GM18858 (cell line): ENCODE results near the gene C1orf116.

ENCODE experiments used
- ATAC-seq: cut with Tn5 transposase; IDR thresholded peaks from one replicate; pipeline ENCODE4 v1.9.1; 2021; ENCODE audit not compliant: unreplicated experiment

Gene C1orf116

DNA sequence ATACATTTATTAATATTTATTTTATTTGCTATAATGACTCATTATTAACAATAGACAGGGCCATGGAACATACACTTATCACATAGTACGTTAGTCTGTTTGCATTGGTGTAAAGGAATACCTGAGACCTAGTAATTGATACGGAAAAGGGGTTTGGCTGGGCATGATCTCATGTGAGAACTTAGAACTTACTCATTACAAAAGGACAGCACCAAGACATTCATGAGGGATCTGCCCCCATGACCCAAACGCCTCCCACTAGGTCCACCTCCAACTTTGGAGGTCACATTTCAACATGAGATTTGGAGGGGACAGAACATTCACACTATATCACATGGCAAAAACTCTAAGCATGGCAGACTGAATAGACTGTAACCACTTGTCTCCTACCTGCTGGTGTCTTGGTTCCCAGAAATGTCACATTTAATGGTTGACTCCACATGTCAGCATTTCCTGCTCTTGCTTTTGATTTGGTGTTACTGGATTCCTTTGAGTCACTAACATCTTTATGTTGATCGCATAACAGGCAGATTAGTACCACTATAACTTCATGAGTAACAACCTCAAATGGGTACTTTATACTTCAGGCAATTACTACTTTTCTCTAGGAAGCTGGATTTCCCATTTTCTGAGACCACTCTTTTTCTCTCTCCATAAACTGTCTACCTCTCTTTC is 3.5 kb upstream of the C1orf116 start:
- no peak for ATAC-seq

- ATAC-seq, result no peak
These were observed 2.4 kb upstream of the C1orf116 start for GRCh38 chr1:207034998-207035397.

DNA sequence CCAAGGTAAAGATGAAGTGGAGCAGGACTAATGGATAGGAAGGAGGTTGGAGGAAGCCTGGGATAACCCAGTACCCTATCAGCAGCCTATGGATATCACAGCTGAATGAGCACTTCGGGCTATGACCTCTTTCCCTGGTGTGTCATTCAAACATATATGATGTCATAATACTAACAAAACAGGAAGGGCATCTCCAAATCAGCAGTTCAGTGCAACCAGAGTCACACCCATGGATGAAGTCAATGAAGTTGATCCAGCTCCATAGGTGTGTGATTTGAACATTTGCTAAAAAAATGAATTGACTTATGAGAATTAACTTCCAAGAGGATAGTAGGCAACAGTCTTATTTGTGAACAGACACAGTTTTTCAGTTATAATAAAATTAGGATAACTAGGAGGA is 1.7 kb upstream of the C1orf116 start:
- ATAC-seq, result no peak

DNA sequence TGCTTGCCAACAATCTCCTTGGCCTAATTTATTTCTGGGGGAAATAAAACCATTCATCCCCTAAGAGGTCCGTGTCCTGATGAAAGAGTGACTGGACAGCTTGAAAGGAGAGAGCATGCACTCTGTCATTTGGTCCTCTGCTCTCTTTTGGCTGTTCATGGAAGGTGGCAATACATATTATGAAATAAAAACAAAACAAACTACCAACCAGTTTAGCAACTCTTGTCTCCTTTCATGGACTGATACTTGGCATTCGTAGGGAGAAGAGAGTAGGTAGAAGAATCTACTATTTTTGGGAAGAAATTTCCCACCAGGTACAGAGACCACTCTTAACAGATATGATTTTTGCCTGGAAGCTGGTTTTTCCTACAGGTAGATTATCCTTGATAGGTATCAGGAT is 746 bp upstream of the C1orf116 start:
- no peak for ATAC-seq

- ATAC-seq, result no peak
These were observed 808 bp downstream of the C1orf116 start for GRCh38 chr1:207031632-207032264.

DNA sequence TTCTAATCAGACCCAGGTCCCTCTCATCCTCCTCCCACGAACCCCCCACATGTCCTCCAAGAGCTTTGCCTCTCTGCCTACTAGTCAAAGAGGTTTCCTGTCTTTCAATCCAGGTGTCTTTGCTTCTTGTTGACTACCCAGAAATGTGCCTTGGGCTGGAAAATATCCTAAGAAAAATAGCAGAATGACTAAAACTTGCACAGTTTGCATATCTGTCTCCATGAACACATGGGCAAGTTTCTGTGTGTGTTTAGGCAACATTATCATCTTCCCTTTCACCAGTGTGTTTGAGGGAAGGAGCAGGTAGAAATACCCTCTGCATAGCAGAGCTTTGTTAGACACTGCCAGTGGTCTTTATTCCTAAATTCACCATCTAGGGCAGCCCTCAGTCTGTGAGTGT is 1.5 kb downstream of the C1orf116 start:
- no peak for ATAC-seq

DNA sequence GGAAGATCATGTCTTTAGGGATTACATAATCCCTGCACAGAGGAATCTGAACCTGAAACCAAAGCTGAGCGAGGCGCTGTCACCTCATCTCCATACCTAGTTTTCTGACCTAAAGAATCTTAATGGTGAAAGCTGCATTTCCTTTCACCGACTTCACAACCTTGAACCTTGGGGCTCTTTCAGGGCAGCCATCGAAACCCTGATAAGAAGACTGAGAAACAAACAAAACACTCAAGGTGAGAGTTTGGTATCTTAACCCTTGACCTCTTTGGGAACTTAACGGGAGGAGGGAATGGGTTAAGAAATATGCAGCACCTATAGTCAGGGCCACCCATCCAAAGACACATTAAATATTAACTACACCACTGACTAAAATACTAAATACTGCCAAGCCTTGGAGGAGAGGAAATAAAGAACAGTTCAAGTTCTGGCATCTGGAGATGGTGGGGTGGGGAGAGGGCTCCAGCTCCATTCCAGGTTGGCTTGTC is 2.0 kb downstream of the C1orf116 start:
- no peak for ATAC-seq

DNA sequence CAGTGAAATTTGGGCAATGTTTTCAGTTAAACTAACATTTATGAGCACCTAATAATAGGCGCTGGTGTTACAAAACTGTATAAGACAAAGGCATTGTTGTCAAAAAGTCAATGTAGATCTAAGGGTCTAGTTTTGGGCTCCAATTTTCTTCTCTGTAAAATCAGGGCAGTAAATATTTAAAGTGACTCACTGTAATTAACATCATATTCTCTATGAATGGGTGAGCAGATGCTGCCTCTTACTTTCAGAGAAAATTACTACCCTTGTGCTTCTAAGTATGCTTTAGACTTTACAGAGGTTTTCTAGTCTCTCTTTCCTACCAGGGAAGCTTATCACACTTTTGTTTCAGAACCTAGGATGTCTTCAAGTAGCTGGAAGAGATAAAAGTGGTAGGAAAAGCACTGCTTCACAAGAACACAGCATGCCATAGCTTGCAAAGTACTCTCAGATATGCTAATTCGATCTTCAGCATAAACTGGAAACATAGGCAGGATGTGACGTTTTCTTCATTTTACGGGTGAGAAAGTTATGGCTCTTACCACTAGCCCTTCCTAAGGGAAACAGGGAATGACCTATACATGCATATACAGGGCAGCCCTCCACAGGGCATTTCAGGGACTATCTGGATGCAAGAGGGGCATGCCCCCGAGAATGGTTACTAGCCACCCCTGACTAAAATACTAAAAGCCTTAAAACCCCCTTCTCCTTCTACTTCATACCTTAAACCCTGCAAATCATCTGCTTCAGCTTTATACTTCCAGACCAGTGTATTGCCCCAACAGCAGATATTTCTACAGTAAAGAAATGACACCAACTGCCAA is 2.6 kb downstream of the C1orf116 start:
- ATAC-seq, result no peak

- no peak for ATAC-seq
These were observed 3.5 kb downstream of the C1orf116 start for GRCh38 chr1:207028884-207029650.

DNA sequence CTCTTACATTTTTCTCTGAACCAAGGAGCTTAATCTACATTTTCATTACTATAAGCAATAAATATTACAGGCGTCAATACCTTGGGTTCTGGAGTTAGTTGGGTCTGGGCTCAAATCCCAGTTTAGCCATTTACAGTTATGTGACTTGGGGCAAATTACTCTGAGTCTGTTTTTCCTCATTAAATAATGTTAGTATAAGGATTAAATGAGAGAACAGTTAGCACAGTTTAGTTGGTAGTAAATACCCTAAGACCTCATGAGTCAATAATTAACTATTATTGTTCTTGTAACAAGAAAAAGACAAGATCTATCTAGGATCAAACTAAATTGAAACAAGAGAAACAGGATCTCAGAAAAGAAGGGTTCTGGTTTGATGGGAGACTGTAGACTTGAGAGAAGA is 4.6 kb downstream of the C1orf116 start:
- ATAC-seq, result no peak

DNA sequence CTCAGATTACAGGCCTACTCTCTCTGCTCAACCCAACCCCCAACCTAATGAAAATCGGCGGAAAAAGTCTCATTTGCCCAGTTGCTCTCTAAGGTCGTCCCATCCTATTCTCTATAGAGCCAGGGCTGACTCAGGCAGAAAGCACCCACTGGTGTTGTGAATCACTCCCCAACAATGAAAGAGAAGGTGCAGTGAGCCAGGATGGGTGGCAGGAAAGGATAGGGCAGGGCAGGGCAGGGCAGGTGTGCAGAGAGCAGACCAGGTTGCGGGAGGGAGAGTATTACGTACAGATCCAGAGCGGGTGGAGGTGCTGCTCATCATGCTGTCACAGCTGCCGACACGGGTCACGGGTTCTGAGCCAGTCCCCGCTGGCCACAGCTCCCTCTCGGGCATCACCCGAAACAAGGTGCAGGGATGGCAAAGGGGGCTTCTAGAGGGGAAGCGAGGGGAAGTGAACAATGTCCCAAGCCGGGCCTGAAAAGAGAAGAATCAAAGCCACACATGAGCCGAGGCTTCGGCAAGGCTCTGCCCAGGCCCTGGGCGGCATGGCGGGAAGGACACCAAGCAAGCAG is 5.3 kb downstream of the C1orf116 start:
- ATAC-seq, result no peak

DNA sequence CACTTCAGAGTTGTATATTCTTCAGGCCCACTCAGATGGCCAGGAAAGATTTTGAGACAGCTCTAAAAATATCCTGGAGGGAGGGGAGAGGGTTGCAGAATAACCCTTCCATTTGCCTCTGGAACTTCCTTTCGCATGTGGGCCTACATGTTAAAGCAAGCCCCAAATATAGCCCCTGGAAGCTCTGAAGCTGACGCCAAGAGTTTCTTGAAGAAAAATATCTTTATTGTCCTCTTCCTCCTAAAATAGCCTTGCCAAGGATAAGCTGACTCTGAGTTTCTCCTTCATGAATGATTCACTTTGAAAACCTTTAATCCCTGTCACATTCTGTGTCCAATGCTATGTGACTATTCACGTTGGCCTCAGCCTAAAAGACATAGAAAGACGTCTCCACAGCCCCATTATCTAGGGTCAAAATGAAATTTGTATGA is 6.4 kb downstream of the C1orf116 start:
- no peak for ATAC-seq

- no peak for ATAC-seq
These were observed 7.2 kb downstream of the C1orf116 start for GRCh38 chr1:207025146-207025880.

- no peak for ATAC-seq
These were observed 8.1 kb downstream of the C1orf116 start for GRCh38 chr1:207024202-207025145.

DNA sequence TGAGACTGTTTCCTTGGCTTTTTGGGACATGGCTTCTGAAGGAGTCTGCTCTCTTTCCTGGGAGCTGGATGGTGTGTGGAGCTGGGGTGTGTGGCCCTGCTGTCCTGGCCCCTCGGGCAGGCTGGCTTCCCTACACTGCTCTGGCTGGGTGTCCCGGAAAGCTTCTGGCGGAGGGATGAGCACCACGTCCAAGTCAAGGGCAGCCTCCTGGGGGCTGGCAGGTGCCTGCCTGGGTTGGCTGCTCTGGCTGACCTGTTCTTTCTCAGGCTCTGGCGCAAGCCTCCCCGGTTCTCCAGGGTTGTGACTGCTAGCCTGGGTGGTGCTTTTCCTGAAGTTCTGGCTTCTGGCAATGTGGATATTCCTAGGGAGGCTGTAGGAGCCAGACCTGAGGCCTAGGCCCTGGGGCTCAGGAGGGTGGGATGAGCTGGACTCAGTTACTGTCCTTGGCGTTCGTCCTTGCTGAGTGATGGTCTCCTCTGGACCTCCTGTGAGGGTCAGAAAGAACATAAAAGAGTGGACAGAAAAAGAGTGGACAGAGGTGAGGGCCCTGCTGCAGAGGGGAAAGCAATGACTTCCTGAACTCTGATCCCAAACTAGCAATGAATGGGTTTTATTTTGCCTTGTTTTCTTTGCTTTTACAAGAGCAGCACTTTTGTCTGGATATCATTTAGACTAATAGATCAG is 9.4 kb downstream of the C1orf116 start:
- no peak for ATAC-seq

GRCh38 chr1:207021876-207022596 is 10.5 kb downstream of the C1orf116 start:
- no peak for ATAC-seq

GRCh38 chr1:207021139-207021861 is 11.3 kb downstream of the C1orf116 start:
- ATAC-seq, result no peak
